ENCODE data around the gene ARHGEF7.

The ARHGEF7 gene

GRCh38 chr13:111092685-111093084 lies 22.4 kb upstream of the ARHGEF7 start:
- no peak overlapping the region for H3K27ac Mint-ChIP-seq
- no peak overlapping the region for H3K4me3 Mint-ChIP-seq
- peaks cover 28% of the 10 kb centered on the region for H3K27me3 Mint-ChIP-seq (ENCODE audit: low read depth)

GRCh38 chr13:111093136-111093535 lies 22.0 kb upstream of the ARHGEF7 start:
- H3K27me3 Mint-ChIP-seq (ENCODE audit: low read depth), result peaks cover 28% of the 10 kb centered on the region
- no peaks in the 10 kb centered on the region for H3K36me3 Mint-ChIP-seq (ENCODE audit: low read depth)
- no peak overlapping the region for H3K4me3 Mint-ChIP-seq
- no peaks in the 10 kb centered on the region for H3K9me3 Mint-ChIP-seq
- no peaks in the 10 kb centered on the region for H3K4me1 Mint-ChIP-seq (ENCODE audit: low read depth)
- no peak overlapping the region for H3K27ac Mint-ChIP-seq

More at GRCh38 chr13:111092685-111093084, 22.4 kb upstream of the ARHGEF7 start:
- H3K4me1 Mint-ChIP-seq (ENCODE audit: low read depth), result no peaks in the 10 kb centered on the region
- H3K36me3 Mint-ChIP-seq (ENCODE audit: low read depth), result no peaks in the 10 kb centered on the region
- no peaks in the 10 kb centered on the region for H3K9me3 Mint-ChIP-seq

- Mint-ChIP-seq H3K36me3 (ENCODE audit: low read depth) (no peaks in the 10 kb centered on the region), H3K4me3 (no peak overlapping the region), H3K27me3 (ENCODE audit: low read depth) (peaks cover 27% of the 10 kb centered on the region), H3K4me1 (ENCODE audit: low read depth) (no peaks in the 10 kb centered on the region), H3K9me3 (no peaks in the 10 kb centered on the region), H3K27ac (no peak overlapping the region)
Measured at GRCh38 chr13:111093634-111094033, 21.5 kb upstream of the ARHGEF7 start.

GRCh38 chr13:111095031-111095840 lies 19.9 kb upstream of the ARHGEF7 start:
- Mint-ChIP-seq H3K4me1 (ENCODE audit: low read depth) (no peaks in the 10 kb centered on the region), H3K9me3 (no peaks in the 10 kb centered on the region), H3K36me3 (ENCODE audit: low read depth) (no peaks in the 10 kb centered on the region), H3K27ac (no peak overlapping the region), H3K4me3 (no peak overlapping the region), H3K27me3 (ENCODE audit: low read depth) (peaks cover 30% of the 10 kb centered on the region)

- no peak overlapping the region for H3K4me3 Mint-ChIP-seq
- peaks cover 30% of the 10 kb centered on the region for H3K27me3 Mint-ChIP-seq (ENCODE audit: low read depth)
- H3K9me3 Mint-ChIP-seq, result no peaks in the 10 kb centered on the region
- no peaks in the 10 kb centered on the region for H3K4me1 Mint-ChIP-seq (ENCODE audit: low read depth)
- no peaks in the 10 kb centered on the region for H3K36me3 Mint-ChIP-seq (ENCODE audit: low read depth)
- no peak overlapping the region for H3K27ac Mint-ChIP-seq
Measured at GRCh38 chr13:111095911-111096501, 19.1 kb upstream of the ARHGEF7 start.

GRCh38 chr13:111099290-111099689 lies 15.8 kb upstream of the ARHGEF7 start:
- H3K27ac Mint-ChIP-seq, result no peak overlapping the region
- H3K4me3 Mint-ChIP-seq, result no peak overlapping the region
- peaks cover 18% of the 10 kb centered on the region for H3K9me3 Mint-ChIP-seq
- no peaks in the 10 kb centered on the region for H3K4me1 Mint-ChIP-seq (ENCODE audit: low read depth)
- no peaks in the 10 kb centered on the region for H3K36me3 Mint-ChIP-seq (ENCODE audit: low read depth)
- peaks cover 49% of the 10 kb centered on the region for H3K27me3 Mint-ChIP-seq (ENCODE audit: low read depth)

- Mint-ChIP-seq H3K4me3 (no peak overlapping the region), H3K27ac (no peak overlapping the region), H3K4me1 (ENCODE audit: low read depth) (peaks cover 9% of the 10 kb centered on the region), H3K36me3 (ENCODE audit: low read depth) (peaks cover 3% of the 10 kb centered on the region), H3K27me3 (ENCODE audit: low read depth) (peaks cover 80% of the 10 kb centered on the region), H3K9me3 (peaks cover 5% of the 10 kb centered on the region)
Measured at GRCh38 chr13:111110054-111110453, 5.1 kb upstream of the ARHGEF7 start.

GRCh38 chr13:111111376-111111937 lies 3.7 kb upstream of the ARHGEF7 start:
- H3K27ac Mint-ChIP-seq, result no peak overlapping the region
- H3K27me3 Mint-ChIP-seq (ENCODE audit: low read depth), result peaks cover 77% of the 10 kb centered on the region
- H3K9me3 Mint-ChIP-seq, result no peaks in the 10 kb centered on the region
- H3K4me3 Mint-ChIP-seq, result no peak overlapping the region
- peaks cover 13% of the 10 kb centered on the region for H3K4me1 Mint-ChIP-seq (ENCODE audit: low read depth)
- H3K36me3 Mint-ChIP-seq (ENCODE audit: low read depth), result peaks cover 3% of the 10 kb centered on the region

- peaks cover 13% of the 10 kb centered on the region for H3K4me1 Mint-ChIP-seq (ENCODE audit: low read depth)
- peaks cover 77% of the 10 kb centered on the region for H3K27me3 Mint-ChIP-seq (ENCODE audit: low read depth)
- H3K36me3 Mint-ChIP-seq (ENCODE audit: low read depth), result peaks cover 3% of the 10 kb centered on the region
- no peak overlapping the region for H3K4me3 Mint-ChIP-seq
- no peaks in the 10 kb centered on the region for H3K9me3 Mint-ChIP-seq
- no peak overlapping the region for H3K27ac Mint-ChIP-seq
Measured at GRCh38 chr13:111112196-111112595, 2.9 kb upstream of the ARHGEF7 start.

- Mint-ChIP-seq H3K9me3 (no peaks in the 10 kb centered on the region), H3K4me1 (ENCODE audit: low read depth) (peaks cover 13% of the 10 kb centered on the region), H3K36me3 (ENCODE audit: low read depth) (peaks cover 4% of the 10 kb centered on the region), H3K27me3 (ENCODE audit: low read depth) (peaks cover 90% of the 10 kb centered on the region), H3K27ac (peak overlapping the region; percentile 66), H3K4me3 (peak overlapping the region; percentile 87)
Measured at GRCh38 chr13:111114362-111115060, 599 bp upstream of the ARHGEF7 start.

- Mint-ChIP-seq H3K27me3 (ENCODE audit: low read depth) (peaks cover 79% of the 10 kb centered on the region), H3K4me3 (peak overlapping the region; percentile 76), H3K36me3 (ENCODE audit: low read depth) (peaks cover 4% of the 10 kb centered on the region), H3K4me1 (ENCODE audit: low read depth) (peaks cover 15% of the 10 kb centered on the region), H3K9me3 (no peaks in the 10 kb centered on the region), H3K27ac (no peak overlapping the region)
Measured at GRCh38 chr13:111115965-111116521, 933 bp downstream of the ARHGEF7 start.

GRCh38 chr13:111116856-111117255 lies 1.7 kb downstream of the ARHGEF7 start:
- Mint-ChIP-seq H3K4me1 (ENCODE audit: low read depth) (peaks cover 15% of the 10 kb centered on the region), H3K27me3 (ENCODE audit: low read depth) (peaks cover 70% of the 10 kb centered on the region), H3K4me3 (no peak overlapping the region), H3K27ac (no peak overlapping the region), H3K36me3 (ENCODE audit: low read depth) (peaks cover 4% of the 10 kb centered on the region), H3K9me3 (no peaks in the 10 kb centered on the region)

- no peak overlapping the region for H3K4me3 Mint-ChIP-seq
- no peaks in the 10 kb centered on the region for H3K9me3 Mint-ChIP-seq
- peaks cover 4% of the 10 kb centered on the region for H3K36me3 Mint-ChIP-seq (ENCODE audit: low read depth)
- peaks cover 66% of the 10 kb centered on the region for H3K27me3 Mint-ChIP-seq (ENCODE audit: low read depth)
- no peak overlapping the region for H3K27ac Mint-ChIP-seq
- peaks cover 15% of the 10 kb centered on the region for H3K4me1 Mint-ChIP-seq (ENCODE audit: low read depth)
Measured at GRCh38 chr13:111117289-111117688, 2.2 kb downstream of the ARHGEF7 start.

- Mint-ChIP-seq H3K4me1 (ENCODE audit: low read depth) (peaks cover 15% of the 10 kb centered on the region), H3K27ac (no peak overlapping the region), H3K4me3 (no peak overlapping the region), H3K36me3 (ENCODE audit: low read depth) (peaks cover 4% of the 10 kb centered on the region), H3K9me3 (no peaks in the 10 kb centered on the region), H3K27me3 (ENCODE audit: low read depth) (peaks cover 59% of the 10 kb centered on the region)
Measured at GRCh38 chr13:111117961-111118360, 2.9 kb downstream of the ARHGEF7 start.
